HG02678 (cell line): Measurements from ENCODE around the gene CCDC157.
"Not testable (repeated sequence)": the region's sequence is repeated elsewhere in the genome, so short reads cannot be mapped to it uniquely, and the experiment has no call there.

Experiments used
- ATAC-seq: cut with Tn5 transposase; IDR thresholded peaks from one replicate; pipeline ENCODE4 v1.9.1; 2021; ENCODE audit warnings: mild to moderate bottlenecking, moderate library complexity; ENCODE audit not compliant: unreplicated experiment

The CCDC157 gene

GRCh38 chr22:30386960-30387827 lies 30.4 kb downstream of the CCDC157 start, which contains the start of gene RNF215:
Gene RNF215, minus strand, starts transcription at chr22:30387411. Its CDS starts 98 bp downstream, at chr22:30387313.
- ATAC-seq = peak; percentile 77

DNA sequence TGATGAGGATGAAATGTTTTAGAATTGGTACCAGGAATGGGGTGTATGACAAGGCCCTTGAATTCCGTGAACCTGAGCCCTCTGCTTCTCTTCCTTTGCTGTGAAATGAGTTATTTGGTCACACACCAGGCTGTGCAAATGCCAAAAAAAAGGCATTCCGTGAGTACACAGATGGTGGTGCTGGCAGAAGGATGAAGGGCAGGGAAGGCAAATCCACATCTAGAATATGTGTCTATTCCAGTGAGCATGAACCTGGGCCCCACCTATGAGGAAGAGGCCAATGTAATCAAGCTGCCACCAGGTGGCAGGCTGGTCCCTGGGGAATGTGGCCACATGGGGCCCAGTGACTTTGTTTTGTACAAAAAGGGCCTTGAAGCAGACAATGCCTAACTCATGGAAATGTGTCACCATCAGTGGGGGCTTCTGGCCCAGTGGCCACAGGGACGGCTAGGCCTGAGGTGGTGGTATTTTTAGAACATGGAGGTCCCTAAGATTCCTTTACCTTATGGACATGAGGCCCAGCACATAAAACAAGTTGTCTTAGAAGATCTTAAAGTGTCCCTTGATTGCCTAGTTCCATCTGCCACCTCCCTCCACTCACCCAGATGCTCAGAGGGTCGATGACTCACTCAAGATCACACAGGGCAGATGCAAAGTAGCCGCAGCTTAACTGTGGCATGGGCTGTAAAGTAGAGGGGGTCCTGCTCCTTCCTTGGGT lies 34.3 kb downstream of the CCDC157 start:
- no peak for ATAC-seq

GRCh38 chr22:30392661-30393321 lies 36.0 kb downstream of the CCDC157 start:
- no peak for ATAC-seq

GRCh38 chr22:30393322-30393680 lies 36.5 kb downstream of the CCDC157 start:
- ATAC-seq = no peak

DNA sequence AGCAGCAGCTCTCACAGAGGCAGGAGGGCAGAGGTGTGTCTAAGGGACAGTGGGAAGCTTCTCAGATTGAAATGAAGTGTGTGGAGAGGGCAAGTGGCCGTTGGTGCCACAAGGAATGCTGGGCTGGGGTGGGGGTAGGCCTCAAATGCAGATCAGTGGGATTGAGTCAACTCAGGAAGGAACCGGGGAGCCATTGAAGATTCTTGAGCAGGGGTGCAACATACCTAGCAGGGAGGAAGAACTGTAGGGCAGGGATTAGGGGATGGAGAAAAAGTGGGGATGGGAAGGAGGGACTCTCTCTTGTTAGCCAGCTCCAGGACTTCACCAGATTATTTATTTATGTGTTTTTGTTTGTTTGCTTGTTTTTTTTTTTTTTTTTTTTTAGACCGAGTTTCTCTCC lies 37.1 kb downstream of the CCDC157 start:
- no peak for ATAC-seq

- no peak for ATAC-seq
These were observed 40.3 kb downstream of the CCDC157 start, which contains the start of gene SEC14L2 for GRCh38 chr22:30396871-30397655. Gene SEC14L2, plus strand, starts transcription at chr22:30397018. Its CDS starts 99 bp downstream, at chr22:30397117.

GRCh38 chr22:30397656-30398635 lies 41.1 kb downstream of the CCDC157 start:
- ATAC-seq = no peak

GRCh38 chr22:30398685-30399680 lies 42.2 kb downstream of the CCDC157 start:
- no peak for ATAC-seq

DNA sequence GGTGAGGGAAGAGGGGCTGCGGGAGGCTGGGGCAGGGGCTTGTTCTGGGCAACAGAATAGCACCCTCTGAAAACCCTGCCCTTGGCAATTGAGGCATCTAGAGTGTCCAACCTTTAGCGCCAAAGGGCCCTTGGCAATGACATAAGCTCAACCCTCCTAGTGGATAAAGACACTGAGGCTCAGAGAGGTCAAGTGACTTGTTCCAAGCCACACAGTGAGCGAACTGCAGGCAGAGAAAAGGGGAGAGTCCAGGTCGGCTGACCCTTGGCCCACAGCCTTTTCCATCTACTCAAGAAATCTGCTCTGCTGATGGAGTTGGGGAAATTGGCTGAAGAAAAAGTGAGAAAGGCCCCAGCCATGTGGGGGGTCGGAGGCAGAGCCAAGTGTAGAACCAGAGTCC lies 42.9 kb downstream of the CCDC157 start:
- ATAC-seq = no peak

GRCh38 chr22:30400159-30400558 lies 43.4 kb downstream of the CCDC157 start:
- no peak for ATAC-seq

- ATAC-seq = not testable (repeated sequence)
These were observed 44.2 kb downstream of the CCDC157 start for GRCh38 chr22:30401024-30401423.

- ATAC-seq = no peak
These were observed 45.4 kb downstream of the CCDC157 start for GRCh38 chr22:30402028-30402765.

DNA sequence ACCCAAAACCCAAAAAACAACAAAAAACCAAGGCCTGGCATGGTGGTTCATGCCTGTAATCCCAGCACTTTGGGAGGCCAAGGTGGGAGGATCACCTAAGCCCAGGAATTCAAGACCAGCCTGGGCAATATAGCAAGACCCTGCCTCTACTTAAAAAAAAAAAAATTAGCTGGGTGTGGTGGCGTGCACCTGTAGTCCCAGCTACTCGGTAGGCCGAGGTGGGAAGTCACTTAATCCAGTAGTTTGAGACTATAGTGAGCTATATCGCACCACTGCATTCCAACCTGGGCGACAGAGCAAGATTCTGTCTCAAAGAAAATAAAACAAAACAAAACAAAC lies 45.9 kb downstream of the CCDC157 start:
- ATAC-seq = not testable (repeated sequence)

- no peak for ATAC-seq
These were observed 47.5 kb downstream of the CCDC157 start for GRCh38 chr22:30404307-30404706.

DNA sequence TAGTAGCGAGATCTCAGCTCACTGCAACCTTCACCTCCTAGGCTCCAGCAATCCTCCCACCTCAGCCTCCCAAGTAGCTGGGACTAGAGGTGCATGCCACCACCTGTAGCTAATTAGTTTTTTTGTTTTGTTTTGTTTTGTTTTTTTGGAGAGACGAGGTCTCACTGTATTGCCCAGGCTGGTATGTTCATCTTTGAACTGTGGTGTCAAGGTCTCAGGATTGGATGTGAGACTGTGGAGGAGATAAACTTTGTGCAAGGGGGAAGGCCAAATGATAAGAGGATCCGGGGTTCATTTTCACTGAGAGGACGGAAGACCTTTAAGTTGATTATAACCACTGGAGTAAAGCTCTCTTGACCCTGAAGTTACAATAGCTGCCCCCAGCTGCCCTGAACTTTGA lies 48.9 kb downstream of the CCDC157 start:
- no peak for ATAC-seq

DNA sequence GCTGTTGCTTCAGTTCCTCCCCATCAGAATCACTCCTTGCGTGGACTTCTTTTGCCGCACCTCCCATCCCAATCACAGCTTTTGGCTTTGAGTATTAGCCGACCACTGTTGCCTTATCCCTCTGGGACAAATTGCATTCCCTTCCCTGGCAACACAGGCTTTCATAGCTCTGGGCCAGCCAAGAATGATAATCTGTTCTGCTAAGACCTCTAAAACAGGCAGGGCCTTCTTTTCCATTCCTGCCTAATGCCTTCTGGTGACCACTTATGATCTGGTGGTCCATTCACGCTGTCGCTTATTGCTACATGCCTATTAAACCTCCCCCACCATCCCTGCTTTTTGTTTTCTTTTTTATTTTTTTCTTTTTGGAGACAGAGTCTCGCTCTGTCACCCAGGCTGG lies 49.6 kb downstream of the CCDC157 start:
- ATAC-seq = no peak

DNA sequence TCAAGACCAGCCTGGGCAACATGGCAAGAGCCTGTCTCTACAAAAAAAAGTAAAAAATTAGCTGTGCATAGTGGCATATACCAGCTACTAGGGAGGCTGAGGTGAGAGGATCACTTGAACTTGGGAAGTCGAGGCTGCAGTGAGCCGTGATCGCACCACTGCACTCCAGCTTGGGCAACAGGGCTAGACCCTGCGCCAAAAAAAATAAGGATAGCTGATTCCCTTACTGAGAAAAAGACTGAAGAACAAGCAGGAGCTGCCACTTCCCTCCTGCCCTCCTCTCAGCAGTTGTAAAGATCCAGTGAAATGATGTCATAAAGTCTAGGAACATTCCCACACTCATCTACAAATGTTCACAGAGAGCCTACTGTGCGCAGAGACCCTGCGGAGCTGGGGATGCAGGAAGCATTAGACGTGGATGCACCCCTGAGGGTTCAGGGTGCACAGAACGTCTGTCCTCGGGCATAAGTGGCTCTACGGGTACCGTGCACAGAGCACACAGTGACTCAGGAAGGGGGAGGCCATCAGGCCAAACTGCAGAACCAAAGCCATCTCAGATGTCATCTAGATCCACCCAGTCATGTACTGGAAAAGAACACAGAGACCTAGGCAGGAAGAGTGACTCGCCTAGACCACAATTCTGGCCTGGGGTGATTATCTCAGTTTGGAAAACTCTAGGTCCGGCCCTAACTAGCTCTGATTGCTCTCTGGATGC lies 51.7 kb downstream of the CCDC157 start:
- ATAC-seq = no peak
